C4-2B (cell line): ENCODE measurements around the gene FAM228B.

Source experiments
- H3K27ac ChIP-seq: fragments of 450-650 bp; 2 replicates; pipeline ENCODE4 v1.5.1; 2017
- ZFX ChIP-seq: fragments of 450-650 bp; IDR thresholded peaks from 2 replicates; pipeline ENCODE4 v1.6.1; 2017
- TF ChIP-seq, protein P1 (sequence below): fragments of 450-650 bp; conservative IDR thresholded peaks from 2 replicates; pipeline ENCODE4 v1.5.1; 2017; ENCODE audit warnings: mild to moderate bottlenecking

Gene FAM228B

DNA sequence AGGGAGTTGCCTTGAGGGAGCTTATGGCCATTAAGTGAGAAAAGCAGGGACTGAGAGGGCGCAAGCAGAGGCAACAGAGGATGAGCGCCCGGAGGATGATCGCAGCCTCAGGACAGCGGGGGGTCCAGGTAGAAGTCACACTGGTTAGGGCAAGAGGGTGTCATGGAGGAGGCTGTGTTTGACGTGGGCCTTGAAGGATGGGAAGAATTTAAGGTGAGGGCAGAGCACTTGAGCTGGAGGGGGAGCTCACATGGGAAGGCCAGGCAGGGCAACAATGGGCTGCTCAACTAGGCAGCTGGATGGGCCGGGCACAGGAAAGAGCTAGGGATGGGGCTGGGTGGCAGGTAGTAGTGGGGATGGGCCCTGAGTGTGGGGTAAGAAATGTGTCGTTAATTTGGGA is 83.4 kb downstream of the FAM228B start:
- no peak overlapping the region for H3K27ac ChIP-seq
- TF ChIP-seq, protein P1, sequence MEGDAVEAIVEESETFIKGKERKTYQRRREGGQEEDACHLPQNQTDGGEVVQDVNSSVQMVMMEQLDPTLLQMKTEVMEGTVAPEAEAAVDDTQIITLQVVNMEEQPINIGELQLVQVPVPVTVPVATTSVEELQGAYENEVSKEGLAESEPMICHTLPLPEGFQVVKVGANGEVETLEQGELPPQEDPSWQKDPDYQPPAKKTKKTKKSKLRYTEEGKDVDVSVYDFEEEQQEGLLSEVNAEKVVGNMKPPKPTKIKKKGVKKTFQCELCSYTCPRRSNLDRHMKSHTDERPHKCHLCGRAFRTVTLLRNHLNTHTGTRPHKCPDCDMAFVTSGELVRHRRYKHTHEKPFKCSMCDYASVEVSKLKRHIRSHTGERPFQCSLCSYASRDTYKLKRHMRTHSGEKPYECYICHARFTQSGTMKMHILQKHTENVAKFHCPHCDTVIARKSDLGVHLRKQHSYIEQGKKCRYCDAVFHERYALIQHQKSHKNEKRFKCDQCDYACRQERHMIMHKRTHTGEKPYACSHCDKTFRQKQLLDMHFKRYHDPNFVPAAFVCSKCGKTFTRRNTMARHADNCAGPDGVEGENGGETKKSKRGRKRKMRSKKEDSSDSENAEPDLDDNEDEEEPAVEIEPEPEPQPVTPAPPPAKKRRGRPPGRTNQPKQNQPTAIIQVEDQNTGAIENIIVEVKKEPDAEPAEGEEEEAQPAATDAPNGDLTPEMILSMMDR = no peak
- TF ChIP-seq ZFX = no peak

DNA sequence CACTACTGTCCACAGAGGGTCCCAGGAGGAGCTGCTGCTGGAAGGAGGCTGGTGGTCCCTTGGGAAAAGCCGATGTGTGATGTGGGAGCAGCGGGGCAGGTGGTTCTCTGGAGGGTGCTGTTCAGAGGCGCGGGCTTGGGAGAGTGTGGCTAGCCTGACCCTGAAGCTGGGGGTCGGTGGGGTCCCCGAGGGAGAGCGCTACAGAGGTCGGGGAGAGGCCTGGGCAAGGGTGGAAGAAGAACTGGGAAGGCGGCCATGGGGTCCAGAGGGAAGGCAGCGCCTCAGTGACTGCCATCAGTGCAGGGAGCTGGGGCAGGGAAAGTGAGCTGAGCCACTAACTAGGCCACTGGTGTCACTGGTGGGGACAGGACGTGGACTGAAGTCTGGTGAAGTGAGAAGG is 84.1 kb downstream of the FAM228B start:
- TF ChIP-seq ZFX = no peak
- TF ChIP-seq, protein P1 = no peak
- no peak overlapping the region for H3K27ac ChIP-seq

DNA sequence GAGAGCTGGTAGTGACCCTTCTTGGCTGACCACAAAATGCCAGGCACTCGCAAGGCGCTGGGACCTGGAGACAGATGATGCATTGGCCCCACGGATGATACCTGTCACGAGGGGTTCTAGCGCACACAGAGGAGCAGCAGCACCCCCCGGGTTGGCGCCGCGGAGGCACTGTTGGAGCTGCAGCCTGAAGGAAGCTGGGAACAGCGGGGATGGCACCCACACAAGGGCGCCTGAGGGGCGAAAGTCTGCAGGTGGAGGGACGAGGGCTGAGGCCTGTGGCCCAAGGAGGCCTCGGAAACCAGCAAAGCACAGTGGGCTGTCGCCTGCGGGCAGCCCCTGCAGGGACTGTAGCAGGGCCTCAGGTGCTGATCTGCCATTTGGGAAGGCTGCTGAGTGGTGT is 85.2 kb downstream of the FAM228B start:
- no peak for TF ChIP-seq ZFX
- TF ChIP-seq, protein P1 = no peak
- H3K27ac ChIP-seq = no peak overlapping the region

DNA sequence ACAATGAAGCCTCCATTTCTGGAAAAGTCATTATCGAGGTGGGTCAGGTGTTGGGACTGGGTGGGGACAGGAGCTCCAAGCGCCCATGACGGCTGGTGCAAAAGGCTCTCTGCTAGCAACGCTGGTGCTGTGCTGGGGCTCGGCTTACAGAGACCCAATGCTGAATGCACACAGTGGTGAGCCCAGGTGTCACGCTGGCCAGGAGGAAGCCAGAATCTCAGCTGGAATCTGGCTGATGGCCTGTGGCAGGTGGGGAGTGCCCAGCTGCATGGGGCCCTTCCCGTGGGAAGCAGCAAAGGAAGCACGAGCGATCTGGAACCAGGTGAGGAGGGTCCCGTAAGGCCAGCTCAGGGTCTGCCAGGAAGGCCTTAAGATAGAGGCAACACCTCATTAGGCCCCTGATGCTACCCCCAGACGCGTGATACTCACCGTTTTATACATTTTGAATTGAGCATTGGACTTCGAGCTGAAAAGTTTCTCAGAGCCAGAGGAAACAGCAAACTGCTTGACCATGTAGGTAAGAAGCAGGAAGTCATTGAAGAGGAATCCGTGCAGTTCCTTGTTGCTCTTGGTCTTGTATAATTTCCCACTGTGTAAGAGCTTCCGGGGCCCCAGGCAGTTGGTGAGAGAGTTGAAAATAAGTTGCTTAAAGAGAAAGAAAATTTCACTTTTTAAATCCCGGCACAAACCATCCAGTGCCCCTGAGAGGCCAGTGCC is 86.3 kb downstream of the FAM228B start:
- TF ChIP-seq, protein P1 = no peak
- TF ChIP-seq ZFX = no peak
- no peak overlapping the region for H3K27ac ChIP-seq

DNA sequence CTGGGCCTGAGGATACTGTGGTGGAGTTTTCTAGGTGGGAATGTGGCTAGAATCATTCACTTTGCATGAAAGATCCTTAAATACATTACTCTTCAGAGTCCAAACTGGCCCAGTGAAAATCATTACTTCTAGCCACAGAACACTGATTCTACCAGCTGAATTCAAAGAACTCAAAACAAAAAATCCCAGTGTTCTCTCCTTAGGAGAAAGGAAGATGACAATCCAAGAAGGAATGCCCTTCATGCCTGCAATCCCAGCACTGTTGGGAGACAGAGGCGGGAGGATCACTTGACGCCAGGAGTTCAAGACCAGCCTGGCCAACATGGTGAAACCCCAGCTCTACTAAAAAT is 86.8 kb downstream of the FAM228B start:
- H3K27ac ChIP-seq = no peak overlapping the region

DNA sequence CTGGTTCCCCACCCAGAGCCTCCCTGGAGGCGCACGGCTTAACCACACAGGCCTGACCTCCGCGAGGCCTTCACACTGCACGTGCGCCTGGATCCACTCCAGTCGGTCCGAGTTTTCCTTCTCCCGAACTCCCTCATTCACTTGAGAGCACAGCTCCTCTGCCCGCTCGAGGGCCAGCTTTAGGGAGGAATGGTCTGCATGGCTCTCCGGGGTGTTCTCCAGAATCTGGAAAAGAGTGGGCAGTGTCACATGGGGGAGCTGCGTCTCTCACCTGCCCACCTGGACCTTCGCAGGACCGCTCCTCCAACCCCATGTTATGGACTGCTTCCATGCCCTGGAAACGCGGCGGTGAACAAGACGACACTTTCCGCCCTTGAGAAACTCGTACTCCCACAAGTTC is 87.5 kb downstream of the FAM228B start:
- no peak overlapping the region for H3K27ac ChIP-seq
- TF ChIP-seq, protein P1 = no peak
- TF ChIP-seq ZFX = no peak

More for the DNA sequence above, 86.8 kb downstream of the FAM228B start:
- TF ChIP-seq ZFX = no peak
- TF ChIP-seq, protein P1 = no peak

DNA sequence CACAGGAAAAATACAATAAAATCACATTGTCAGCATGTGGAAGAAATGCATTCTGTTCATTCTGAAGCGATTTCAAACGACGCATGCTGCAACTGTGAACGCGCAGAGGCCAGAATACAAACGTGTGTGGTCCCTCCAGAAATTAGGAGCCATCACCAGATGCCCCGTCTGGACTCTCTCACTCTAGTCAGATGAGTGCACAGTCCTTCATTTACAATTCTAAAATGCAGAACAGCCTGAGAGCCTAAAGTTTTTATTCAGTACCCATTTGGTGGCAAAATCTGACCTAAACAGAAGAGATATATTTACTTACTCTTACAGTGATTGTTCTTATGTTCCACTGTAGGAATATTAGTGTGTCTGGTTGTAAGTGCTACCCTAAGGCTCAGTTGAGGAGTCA is 88.1 kb downstream of the FAM228B start:
- no peak overlapping the region for H3K27ac ChIP-seq
- no peak for TF ChIP-seq ZFX
- TF ChIP-seq, protein P1 = no peak
